ENCODE data around the gene TEX52.

Gene TEX52

DNA sequence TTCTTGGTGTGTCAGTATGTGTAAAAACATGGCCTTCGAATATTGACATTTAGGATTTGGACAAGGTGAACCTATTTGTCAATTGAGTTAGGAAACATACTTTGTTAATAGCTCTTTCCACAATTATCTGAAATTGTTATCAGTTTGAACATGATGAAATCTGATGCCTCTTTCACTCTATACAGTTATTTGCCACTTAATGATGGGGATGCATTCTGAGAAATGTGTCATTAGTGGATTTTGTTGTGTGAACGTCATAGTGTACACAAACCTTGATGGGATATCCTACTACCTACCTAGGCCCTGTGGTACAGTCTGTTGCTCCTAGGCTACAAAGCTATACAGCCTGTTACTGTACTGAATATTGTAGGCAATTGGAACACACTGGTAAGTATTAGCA lies 38.7 kb upstream of the TEX52 start:
- H3K9ac ChIP-seq, result no peak overlapping the region
- H3K4me1 ChIP-seq, result no peaks in the 10 kb centered on the region
- H3K9me3 ChIP-seq (ENCODE audit: control insufficient read depth, low read length), result no peaks in the 10 kb centered on the region
- H3K4me3 ChIP-seq (ENCODE audit: low read depth, low read length), result no peak overlapping the region
- peaks cover 19% of the 10 kb centered on the region for H3K79me2 ChIP-seq
- no peaks in the 10 kb centered on the region for H3K27me3 ChIP-seq (ENCODE audit: control insufficient read depth, insufficient read depth, low read length)
- no peak overlapping the region for H3K27ac ChIP-seq
- TF ChIP-seq, protein P1, sequence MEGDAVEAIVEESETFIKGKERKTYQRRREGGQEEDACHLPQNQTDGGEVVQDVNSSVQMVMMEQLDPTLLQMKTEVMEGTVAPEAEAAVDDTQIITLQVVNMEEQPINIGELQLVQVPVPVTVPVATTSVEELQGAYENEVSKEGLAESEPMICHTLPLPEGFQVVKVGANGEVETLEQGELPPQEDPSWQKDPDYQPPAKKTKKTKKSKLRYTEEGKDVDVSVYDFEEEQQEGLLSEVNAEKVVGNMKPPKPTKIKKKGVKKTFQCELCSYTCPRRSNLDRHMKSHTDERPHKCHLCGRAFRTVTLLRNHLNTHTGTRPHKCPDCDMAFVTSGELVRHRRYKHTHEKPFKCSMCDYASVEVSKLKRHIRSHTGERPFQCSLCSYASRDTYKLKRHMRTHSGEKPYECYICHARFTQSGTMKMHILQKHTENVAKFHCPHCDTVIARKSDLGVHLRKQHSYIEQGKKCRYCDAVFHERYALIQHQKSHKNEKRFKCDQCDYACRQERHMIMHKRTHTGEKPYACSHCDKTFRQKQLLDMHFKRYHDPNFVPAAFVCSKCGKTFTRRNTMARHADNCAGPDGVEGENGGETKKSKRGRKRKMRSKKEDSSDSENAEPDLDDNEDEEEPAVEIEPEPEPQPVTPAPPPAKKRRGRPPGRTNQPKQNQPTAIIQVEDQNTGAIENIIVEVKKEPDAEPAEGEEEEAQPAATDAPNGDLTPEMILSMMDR (IDR thresholded peaks at IDR 0.05), result no peak
- H2AFZ ChIP-seq, result no peak overlapping the region
- no peak overlapping the region for H3K4me2 ChIP-seq (ENCODE audit: low read length)
- H3K36me3 ChIP-seq (ENCODE audit: control insufficient read depth, insufficient read depth, low read length), result no peaks in the 10 kb centered on the region

DNA sequence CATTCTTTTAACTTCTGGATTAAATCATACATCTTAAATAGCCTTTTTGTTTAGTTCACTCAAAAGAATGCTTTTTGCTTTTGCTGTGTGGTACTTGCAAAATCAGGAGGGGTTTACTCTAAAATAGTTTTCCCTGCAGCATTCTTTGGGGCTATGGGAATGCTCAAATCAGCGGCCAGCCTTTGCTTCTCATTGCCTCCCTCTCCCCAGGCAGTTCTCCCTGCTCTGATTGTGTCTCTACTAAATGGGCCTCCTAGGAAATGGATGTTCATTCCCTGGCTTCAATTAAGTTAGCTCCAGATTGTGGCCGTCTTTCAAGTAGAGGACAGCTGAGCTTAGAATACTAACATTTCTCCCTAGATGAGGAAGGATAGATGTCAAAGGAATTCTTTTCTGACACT lies 38.2 kb upstream of the TEX52 start:
- TF ChIP-seq, protein P1 (IDR thresholded peaks at IDR 0.05), result no peak
- H3K9ac ChIP-seq, result no peak overlapping the region
- H3K36me3 ChIP-seq (ENCODE audit: control insufficient read depth, insufficient read depth, low read length), result no peaks in the 10 kb centered on the region
- peaks cover 2% of the 10 kb centered on the region for H3K4me1 ChIP-seq
- H3K27ac ChIP-seq, result no peak overlapping the region
- no peaks in the 10 kb centered on the region for H3K27me3 ChIP-seq (ENCODE audit: control insufficient read depth, insufficient read depth, low read length)
- H3K4me3 ChIP-seq (ENCODE audit: low read depth, low read length), result no peak overlapping the region
- no peak overlapping the region for H2AFZ ChIP-seq
- peaks cover 19% of the 10 kb centered on the region for H3K79me2 ChIP-seq
- no peaks in the 10 kb centered on the region for H3K9me3 ChIP-seq (ENCODE audit: control insufficient read depth, low read length)
- H3K4me2 ChIP-seq (ENCODE audit: low read length), result no peak overlapping the region

DNA sequence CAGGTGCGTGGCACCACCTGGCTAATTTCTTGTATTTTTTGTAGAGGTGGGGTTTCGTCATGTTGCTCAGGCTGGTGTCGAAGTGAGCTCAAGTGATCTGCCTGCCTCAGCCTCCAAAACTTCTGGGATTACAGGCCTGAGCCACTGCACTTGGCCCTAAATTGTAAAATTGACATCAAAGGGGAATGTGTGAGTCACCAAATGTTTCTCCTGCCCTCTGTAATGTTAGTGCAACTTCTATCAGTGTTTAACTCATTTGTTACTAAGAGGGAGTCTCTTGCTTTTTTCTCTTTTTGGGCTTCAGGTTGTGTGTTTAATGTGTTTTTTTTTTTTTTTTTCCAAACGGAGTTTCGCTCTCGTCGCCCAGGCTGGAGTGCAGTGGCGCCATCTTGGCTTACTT lies 36.2 kb upstream of the TEX52 start:
- H3K27me3 ChIP-seq (ENCODE audit: control insufficient read depth, insufficient read depth, low read length), result no peaks in the 10 kb centered on the region
- H3K4me1 ChIP-seq, result peaks cover 2% of the 10 kb centered on the region
- peaks cover 11% of the 10 kb centered on the region for H3K79me2 ChIP-seq
- no peak overlapping the region for H2AFZ ChIP-seq
- no peaks in the 10 kb centered on the region for H3K9me3 ChIP-seq (ENCODE audit: control insufficient read depth, low read length)
- no peak overlapping the region for H3K9ac ChIP-seq
- TF ChIP-seq, protein P1 (IDR thresholded peaks at IDR 0.05), result no peak
- H3K27ac ChIP-seq, result no peak overlapping the region
- H3K4me2 ChIP-seq (ENCODE audit: low read length), result no peak overlapping the region
- no peaks in the 10 kb centered on the region for H3K36me3 ChIP-seq (ENCODE audit: control insufficient read depth, insufficient read depth, low read length)
- no peak overlapping the region for H3K4me3 ChIP-seq (ENCODE audit: low read depth, low read length)

DNA sequence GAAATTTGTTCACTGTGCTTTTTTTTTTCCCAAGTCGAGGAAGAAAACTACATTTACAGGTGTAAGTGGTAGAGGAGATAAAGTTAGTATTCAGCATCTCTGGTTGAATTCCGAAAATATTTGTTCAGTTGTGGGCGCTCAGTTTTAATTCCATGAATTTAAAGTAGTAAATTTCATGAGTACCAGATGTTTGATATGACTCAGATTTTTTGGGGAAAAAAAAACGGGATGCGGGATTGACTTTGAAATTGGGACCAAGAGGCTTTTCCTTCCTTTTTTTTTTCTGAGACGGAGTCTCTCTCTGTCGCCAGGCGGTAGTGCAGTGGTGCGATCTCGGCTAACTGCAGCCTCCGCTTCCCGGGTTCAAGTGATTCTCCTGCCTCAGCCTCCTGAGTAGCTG lies 35.4 kb upstream of the TEX52 start:
- H3K9ac ChIP-seq, result no peak overlapping the region
- no peaks in the 10 kb centered on the region for H3K9me3 ChIP-seq (ENCODE audit: control insufficient read depth, low read length)
- H2AFZ ChIP-seq, result no peak overlapping the region
- H3K4me1 ChIP-seq, result peaks cover 2% of the 10 kb centered on the region
- no peaks in the 10 kb centered on the region for H3K36me3 ChIP-seq (ENCODE audit: control insufficient read depth, insufficient read depth, low read length)
- H3K79me2 ChIP-seq, result peaks cover 8% of the 10 kb centered on the region
- H3K27ac ChIP-seq, result no peak overlapping the region
- TF ChIP-seq, protein P1 (IDR thresholded peaks at IDR 0.05), result no peak
- no peaks in the 10 kb centered on the region for H3K27me3 ChIP-seq (ENCODE audit: control insufficient read depth, insufficient read depth, low read length)
- no peak overlapping the region for H3K4me2 ChIP-seq (ENCODE audit: low read length)
- no peak overlapping the region for H3K4me3 ChIP-seq (ENCODE audit: low read depth, low read length)

DNA sequence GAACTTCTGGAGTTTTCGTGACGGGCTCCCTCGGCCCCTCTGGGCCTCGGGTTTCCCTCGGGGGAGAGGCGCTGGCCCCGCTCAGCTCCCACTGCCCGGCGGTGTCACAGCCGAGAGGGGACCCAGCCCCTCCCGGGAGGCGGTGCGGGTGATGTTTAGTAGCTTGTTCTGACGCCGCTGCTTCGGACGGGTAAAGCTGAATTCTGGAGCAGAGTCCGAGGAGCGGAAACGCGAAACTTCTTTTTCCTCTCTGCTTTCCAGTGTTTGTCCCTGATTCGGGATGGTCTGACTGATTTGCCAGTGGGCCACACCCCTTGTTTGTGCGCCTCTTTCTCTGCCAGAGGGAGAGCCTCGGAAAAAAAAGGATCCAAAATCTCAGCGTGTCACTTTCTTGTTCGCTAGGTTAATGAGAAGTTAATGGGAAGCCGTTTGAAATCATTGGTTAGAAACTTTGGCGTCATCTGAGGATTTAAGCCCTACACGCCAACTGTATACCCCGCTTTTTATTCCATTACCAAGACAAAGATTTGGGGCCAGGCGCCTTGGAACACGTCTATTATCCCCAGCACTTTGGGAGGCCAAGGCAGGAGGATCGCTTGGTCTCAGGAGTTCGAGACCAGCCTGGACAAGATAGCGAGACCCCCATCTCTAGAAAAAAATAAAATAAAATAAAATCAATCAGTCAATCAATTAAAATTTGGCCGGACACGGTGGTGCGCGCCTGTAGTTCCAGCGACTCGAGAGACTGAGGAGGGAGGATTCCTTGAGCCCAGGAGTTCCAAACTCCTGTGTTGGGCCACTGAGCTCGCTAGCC lies 34.6 kb upstream of the TEX52 start:
- TF ChIP-seq, protein P1 (IDR thresholded peaks at IDR 0.05), result no peak

More for the DNA sequence above, 34.6 kb upstream of the TEX52 start:
- H3K36me3 ChIP-seq (ENCODE audit: control insufficient read depth, insufficient read depth, low read length), result no peaks in the 10 kb centered on the region
- no peaks in the 10 kb centered on the region for H3K27me3 ChIP-seq (ENCODE audit: control insufficient read depth, insufficient read depth, low read length)
- peak overlapping the region; percentile 93 for H2AFZ ChIP-seq
- H3K4me3 ChIP-seq (ENCODE audit: low read depth, low read length), result peak overlapping the region; percentile 74
- H3K79me2 ChIP-seq, result peaks cover 3% of the 10 kb centered on the region
- H3K9ac ChIP-seq, result peak overlapping the region; percentile 75
- no peaks in the 10 kb centered on the region for H3K9me3 ChIP-seq (ENCODE audit: control insufficient read depth, low read length)
- peak overlapping the region; percentile 72 for H3K4me2 ChIP-seq (ENCODE audit: low read length)
- H3K27ac ChIP-seq, result peak overlapping the region; percentile 64
- peaks cover 2% of the 10 kb centered on the region for H3K4me1 ChIP-seq
